DND-41 (cell line): ENCODE results near the gene COL6A3.

Experiments used
- CTCF ChIP-seq: IDR thresholded peaks from 2 replicates; pipeline ENCODE4 v1.5.1; 2012; ENCODE audit warnings: borderline replicate concordance, low read length, moderate library complexity, mild to moderate bottlenecking; ENCODE audit not compliant: poor library complexity, severe bottlenecking; ENCODE audit errors: extremely low read depth
- EZH2 ChIP-seq: IDR thresholded peaks from 3 replicates; pipeline ENCODE4 v1.6.1; 2012; ENCODE audit warnings: borderline replicate concordance, low read depth, mild to moderate bottlenecking, moderate library complexity, low read length, inconsistent platforms; ENCODE audit not compliant: severe bottlenecking

GRCh38 chr2:237422309-237422708, 8.3 kb upstream of the COL6A3 start:
- TF ChIP-seq EZH2 (no peak), CTCF (no peak)
